Measurements from ENCODE around the gene CDC45.

The CDC45 gene

GRCh38 chr22:19479355-19480172, at the start of gene CDC45:
TSS of gene CDC45 (plus strand) at chr22:19479920. CDS start at chr22:19479969, 49 bp downstream.
- H3K4me3 ChIP-seq (ENCODE audit: control insufficient read depth, low read depth, low read length): peak within 1 kb of the TSS; percentile 91
- DNase-seq (ENCODE audit: low read depth): peak; percentile 96
- no peak for TF ChIP-seq CTCF (IDR thresholded peaks at IDR 0.05; ENCODE audit: control insufficient read depth, insufficient read depth, low read depth, low read length, missing control alignments)

- no peak for DNase-seq (ENCODE audit: low read depth)
- H3K4me3 ChIP-seq (ENCODE audit: control insufficient read depth, low read depth, low read length): peak overlapping the region; percentile 94
- no peak for TF ChIP-seq CTCF (IDR thresholded peaks at IDR 0.05; ENCODE audit: control insufficient read depth, insufficient read depth, low read depth, low read length, missing control alignments)
These were observed 49.5 kb upstream of the CDC45 start for GRCh38 chr22:19429950-19430889.

GRCh38 chr22:19430890-19431541, 48.7 kb upstream of the CDC45 start:
- peak overlapping the region; percentile 94 for H3K4me3 ChIP-seq (ENCODE audit: control insufficient read depth, low read depth, low read length)
- DNase-seq (ENCODE audit: low read depth): no peak
- peak; percentile 25 for TF ChIP-seq CTCF (IDR thresholded peaks at IDR 0.05; ENCODE audit: control insufficient read depth, insufficient read depth, low read depth, low read length, missing control alignments)

- DNase-seq (ENCODE audit: low read depth): no peak
- TF ChIP-seq CTCF (IDR thresholded peaks at IDR 0.05; ENCODE audit: control insufficient read depth, insufficient read depth, low read depth, low read length, missing control alignments): no peak
- H3K4me3 ChIP-seq (ENCODE audit: control insufficient read depth, low read depth, low read length): peak within 1 kb of the TSS; percentile 94
These were observed 48.0 kb upstream of the CDC45 start, which contains the start of gene HIRA for GRCh38 chr22:19431649-19432132. TSS of gene HIRA (minus strand) at chr22:19431733. CDS start at chr22:19431476, 257 bp downstream.

- no peak for TF ChIP-seq CTCF (IDR thresholded peaks at IDR 0.05; ENCODE audit: control insufficient read depth, insufficient read depth, low read depth, low read length, missing control alignments)
- H3K4me3 ChIP-seq (ENCODE audit: control insufficient read depth, low read depth, low read length): peak within 1 kb of the TSS; percentile 94
- peak; percentile 64 for DNase-seq (ENCODE audit: low read depth)
These were observed 47.4 kb upstream of the CDC45 start, which contains the start of gene MRPL40 for GRCh38 chr22:19432133-19432851. TSS of gene MRPL40 (plus strand) at chr22:19432545. CDS start at chr22:19432555, 10 bp downstream.

Measured in AG09309 (cell line).